CD1c-positive myeloid dendritic cell (primary cell): ENCODE measurements around the gene NAALADL2.
"Not testable (repeated sequence)": the region's sequence is repeated elsewhere in the genome, so short reads cannot be mapped to it uniquely, and the experiment has no call there.

Source experiments
- DNase-seq: peaks from one replicate; pipeline ENCODE4 v3.0.0-alpha.2; 2016; ENCODE audit errors: extremely low spot score

Gene NAALADL2

DNA sequence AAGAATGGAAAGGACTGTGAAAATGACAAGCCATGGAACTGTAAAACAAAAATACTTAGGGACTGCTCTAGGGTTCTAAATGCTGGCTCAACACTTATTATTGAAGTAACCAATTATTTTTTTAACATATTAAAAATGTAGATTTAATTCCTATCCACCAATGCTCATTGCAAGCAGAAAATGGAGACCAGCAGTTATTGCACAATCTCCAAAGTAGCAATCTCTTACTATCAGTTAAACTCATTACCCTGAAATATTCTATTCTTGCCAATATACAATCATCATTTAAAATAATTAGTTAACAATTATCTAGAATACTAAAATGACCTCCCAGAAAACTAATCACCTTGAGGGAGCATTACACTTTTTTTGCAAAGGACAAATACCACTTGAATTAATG is 499.8 kb downstream of the NAALADL2 start:
- DNase-seq, result no peak

- not testable (repeated sequence) for DNase-seq
These were observed 511.3 kb downstream of the NAALADL2 start for GRCh38 chr3:175370426-175370825.

DNA sequence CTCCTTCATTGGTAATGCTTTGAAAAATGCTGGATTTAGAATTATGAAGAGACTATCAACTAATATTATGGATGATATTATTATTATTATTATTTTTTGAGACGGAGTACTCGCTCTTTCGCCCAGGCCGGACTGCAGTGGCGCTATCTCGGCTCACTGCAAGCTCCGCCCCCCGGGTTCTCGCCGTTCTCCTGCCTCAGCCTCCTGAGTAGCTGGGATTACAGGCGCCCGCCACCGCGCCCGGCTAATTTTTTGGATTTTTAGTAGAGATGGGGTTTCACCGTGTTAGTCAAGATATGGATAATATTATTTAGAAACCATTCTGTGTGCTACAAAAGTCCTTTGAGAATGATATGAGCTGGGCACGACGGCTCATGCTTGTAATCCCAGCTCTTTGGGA is 512.1 kb downstream of the NAALADL2 start:
- DNase-seq, result not testable (repeated sequence)

GRCh38 chr3:175374705-175375104 is 515.6 kb downstream of the NAALADL2 start:
- DNase-seq, result no peak

DNA sequence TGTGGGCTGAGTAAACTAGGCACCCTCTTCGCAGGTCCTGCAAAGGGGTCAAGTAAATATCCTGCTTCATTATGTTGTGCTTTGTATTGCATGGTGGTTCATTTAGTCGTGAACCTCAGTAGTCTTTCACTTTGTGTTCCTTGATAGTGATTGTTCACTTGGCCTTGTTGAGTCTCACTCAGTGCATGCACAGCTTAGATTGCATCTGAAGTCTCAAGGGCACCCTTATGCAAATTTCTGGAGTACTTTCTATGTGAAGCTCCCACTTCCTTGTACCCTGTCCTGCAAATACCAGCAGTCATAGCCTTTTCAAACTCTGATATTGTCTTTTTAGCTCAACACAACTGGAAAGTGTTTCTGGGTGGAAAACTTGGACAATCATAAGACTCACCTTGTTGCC is 519.2 kb downstream of the NAALADL2 start:
- no peak for DNase-seq

DNA sequence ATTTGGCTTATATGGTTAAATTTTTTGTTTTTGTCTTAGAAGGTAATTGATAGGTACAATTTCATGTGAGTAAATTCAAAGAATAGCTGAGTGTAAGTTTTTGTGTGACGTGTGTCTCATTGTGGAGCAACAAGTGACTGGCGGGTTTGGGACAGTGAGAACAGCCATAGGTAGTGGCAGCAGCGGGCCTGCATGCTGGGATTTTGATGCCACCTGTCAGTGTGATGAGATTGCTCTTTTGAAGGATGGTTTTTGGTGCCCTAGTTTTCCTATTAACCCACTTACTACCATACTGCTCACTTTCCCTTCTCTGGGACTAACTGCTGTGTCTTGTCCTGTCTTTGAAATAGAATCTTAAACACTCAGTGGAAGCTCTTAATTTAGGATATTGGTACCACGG is 522.6 kb downstream of the NAALADL2 start:
- DNase-seq, result no peak

DNA sequence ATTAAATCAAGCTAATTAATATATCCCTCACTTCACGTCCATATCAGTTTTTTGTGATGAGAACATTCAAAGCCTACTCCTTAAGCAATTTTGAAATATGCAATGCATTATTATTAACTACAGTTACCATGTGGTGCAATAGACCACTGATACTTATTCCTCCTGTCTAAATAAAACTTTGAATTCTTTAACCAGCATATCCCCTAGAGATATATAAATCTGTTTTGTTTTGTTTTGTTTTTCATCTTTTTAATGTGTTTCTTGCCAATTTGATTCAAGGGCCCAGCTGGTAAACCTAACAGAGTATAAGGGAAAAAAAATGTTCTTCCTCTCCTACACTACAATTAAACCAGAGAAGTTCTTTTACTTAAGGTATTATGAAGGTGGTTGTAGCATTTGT is 524.2 kb downstream of the NAALADL2 start:
- no peak for DNase-seq

- no peak for DNase-seq
These were observed 524.7 kb downstream of the NAALADL2 start for GRCh38 chr3:175383813-175384212.

GRCh38 chr3:175384569-175384968 is 525.4 kb downstream of the NAALADL2 start:
- DNase-seq, result no peak

DNA sequence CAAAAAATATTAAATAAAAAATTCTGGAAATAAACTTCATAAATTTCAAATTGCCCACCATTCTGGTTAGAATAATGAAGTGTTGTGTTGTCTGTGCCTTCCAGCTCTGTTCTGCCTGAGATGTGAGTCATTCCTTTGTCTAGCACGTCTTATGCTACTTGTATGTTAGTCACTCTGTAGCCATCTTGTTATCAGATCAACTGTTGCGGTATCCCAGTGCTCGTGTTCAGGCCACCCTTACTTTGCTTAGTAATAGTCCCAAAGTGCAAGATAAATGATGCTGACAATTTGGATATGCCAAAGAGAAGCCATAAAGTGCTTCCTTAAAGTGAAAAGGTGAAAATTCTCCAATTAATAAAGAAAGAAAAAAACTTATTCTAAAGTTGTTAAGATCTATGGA is 527.5 kb downstream of the NAALADL2 start:
- no peak for DNase-seq

GRCh38 chr3:175389560-175389959 is 530.4 kb downstream of the NAALADL2 start:
- no peak for DNase-seq

GRCh38 chr3:175391601-175392000 is 532.5 kb downstream of the NAALADL2 start:
- no peak for DNase-seq

GRCh38 chr3:175392653-175393052 is 533.5 kb downstream of the NAALADL2 start:
- DNase-seq, result no peak

DNA sequence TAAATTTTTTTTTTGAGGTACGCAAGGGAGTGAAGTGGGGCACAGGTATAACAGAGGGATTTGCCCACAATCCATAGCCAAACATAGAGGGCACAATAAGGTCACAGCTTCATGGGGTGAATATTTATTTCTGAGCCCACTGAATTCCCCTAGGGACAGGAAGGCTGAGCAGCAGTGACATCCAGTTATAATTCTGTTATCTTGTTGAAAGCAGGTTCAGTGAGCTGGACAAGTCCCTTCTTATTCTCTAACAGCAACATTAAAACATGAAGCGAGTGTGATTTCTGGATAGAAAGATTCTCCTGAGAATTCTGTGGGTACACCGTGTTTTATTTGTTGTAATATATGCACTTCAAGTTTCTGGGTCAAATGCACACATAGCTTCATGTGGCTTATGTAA is 538.2 kb downstream of the NAALADL2 start:
- DNase-seq, result no peak

DNA sequence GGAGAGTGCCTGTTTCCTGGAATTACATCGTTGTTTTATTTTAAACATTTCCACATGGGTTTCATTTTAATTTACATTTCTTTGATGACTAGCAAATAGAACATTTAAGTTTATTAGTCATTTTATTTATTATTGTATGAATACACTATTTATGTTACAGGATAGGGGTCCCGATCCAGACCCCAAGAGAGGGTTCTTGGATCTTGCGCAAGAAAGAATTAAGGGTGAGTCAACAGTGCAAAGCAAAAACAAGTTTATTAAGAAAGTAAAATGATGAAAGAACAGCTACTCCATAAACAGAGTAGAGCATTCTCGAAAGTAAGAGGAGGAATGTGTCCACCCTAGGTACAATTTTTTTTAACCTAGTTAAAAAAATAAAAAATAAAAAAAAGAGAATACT is 539.5 kb downstream of the NAALADL2 start:
- DNase-seq, result no peak

- DNase-seq, result no peak
These were observed 540.2 kb downstream of the NAALADL2 start for GRCh38 chr3:175399156-175399840.

DNA sequence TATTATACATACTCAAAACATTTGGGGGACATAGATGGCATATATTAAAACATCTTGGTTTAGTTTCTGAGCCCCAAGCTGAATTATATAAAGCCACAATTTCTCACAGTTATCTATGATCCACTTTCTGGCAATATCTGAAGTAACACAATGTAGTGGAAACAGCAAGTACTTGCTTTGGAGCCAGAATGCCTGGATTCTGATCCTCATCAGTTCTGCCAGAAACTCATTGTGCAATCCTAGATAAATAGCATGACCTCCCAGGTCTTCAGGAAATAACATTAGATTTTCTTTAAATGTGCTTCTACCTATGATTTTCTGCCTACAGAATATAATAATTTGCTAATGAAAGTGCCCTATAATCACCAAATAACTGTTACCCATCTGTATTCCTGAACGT is 544.9 kb downstream of the NAALADL2 start:
- no peak for DNase-seq

- no peak for DNase-seq
These were observed 545.5 kb downstream of the NAALADL2 start for GRCh38 chr3:175404621-175405020.

DNA sequence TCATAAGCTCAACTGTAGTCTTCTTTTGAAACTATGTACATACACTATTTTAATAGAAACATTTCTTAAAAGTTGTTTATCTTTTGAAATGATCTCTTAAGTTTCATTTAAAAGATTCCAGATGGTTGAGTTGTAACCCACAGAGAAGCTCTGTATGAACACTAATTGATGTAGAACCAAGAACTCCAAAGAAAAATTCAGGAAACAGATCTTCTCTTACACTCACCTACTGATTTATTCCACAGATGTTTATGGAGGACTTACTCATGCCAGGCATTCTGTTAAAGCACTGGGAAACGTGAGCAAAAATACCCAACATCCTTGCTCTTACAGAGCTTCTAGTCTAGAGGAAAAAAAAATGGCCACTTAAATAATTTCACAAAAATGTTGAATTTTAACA is 551.1 kb downstream of the NAALADL2 start:
- no peak for DNase-seq

DNA sequence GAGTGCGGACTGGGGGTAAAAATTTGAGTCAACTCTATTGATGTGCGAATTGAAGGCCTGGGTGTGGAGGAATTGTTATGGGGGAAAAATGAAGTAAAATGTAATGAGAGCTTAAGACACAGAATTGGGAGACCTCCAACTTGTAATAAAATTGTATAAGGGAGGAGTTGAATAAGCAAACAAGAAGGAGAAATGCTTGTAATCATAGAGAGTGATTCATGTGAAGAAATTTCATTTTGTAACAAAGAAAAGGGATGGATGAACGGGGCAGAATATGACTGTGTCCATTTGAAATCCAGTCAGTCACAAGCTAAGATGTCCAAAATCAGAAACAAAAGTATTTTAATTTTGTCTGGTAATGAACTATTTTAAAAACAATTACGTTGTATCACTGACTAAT is 552.3 kb downstream of the NAALADL2 start:
- DNase-seq, result no peak

DNA sequence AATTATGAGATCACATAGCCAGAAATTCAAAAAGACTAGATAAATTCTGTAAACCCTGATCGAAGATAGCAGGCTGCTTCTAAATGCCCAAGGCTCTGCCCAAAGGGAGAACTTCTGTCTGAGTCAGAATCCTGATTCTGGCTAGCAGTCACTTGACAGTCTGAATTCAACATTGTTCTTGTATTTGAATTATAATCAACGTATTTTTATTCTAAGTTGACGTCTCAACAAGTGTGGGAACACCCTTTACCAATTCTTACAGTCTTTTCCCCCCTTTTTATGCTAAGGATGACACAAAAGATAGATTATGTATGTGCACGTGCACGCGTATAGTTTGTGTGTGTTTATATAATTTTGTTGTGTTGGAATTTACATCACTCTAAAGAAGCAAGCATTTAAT is 552.8 kb downstream of the NAALADL2 start:
- DNase-seq, result no peak

GRCh38 chr3:175413926-175414325 is 554.8 kb downstream of the NAALADL2 start:
- DNase-seq, result no peak

DNA sequence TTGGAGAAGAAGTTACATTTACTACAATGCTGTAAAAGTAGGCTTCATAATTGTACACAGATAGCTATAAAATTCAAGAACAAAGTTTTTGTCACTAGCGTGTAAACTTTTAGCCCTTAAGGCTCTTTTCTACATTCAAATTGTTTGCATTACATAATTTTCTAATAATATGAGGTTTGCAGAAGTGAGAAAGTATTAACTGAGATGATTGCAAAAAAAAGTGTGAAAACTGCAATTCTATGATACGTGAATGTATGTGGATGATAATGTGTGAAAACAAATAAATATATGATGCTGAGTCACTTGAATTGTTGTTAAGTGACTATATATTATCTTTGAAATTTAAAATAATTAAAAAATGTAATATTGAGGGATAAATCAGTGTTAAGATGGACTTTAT is 557.5 kb downstream of the NAALADL2 start:
- DNase-seq, result no peak

DNA sequence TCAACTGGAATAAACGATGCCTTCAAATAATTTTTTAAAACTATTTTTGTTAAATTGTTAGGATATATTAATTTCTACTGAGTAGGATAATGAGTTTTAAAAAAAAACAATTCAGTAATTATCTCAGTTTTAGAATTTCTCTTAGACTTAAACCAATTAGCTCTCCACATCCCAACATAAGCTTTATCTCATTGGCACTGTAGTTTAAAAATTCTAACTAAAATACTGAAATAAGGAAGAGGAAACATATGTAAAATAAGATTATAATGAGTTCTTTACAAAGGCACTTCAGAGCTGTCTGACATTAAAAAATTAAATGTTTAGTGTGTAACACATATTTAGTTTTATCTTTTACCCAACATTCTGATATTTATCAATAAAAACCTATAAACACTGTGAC is 558.3 kb downstream of the NAALADL2 start:
- no peak for DNase-seq
